GF-D8 (cell line): ENCODE results near the gene FANCB.
A peak's percentile ranks its signal among the peaks of the same experiment; 100 is the strongest.

Experiments used
- DNase-seq: peaks from one replicate; lab custom pipeline; 2025; lab: John Stamatoyannopoulos, UW

The FANCB gene

GRCh38 chrX:14872851-14873675 lies at the start of gene FANCB, which contains the start of gene MOSPD2:
TSS of gene FANCB (minus strand) at chrX:14873069. CDS start at chrX:14865510, 7,559 bp downstream.
TSS of gene MOSPD2 (plus strand) at chrX:14873421. CDS start at chrX:14873529, 108 bp downstream.
- peak; percentile 79 for DNase-seq

DNA sequence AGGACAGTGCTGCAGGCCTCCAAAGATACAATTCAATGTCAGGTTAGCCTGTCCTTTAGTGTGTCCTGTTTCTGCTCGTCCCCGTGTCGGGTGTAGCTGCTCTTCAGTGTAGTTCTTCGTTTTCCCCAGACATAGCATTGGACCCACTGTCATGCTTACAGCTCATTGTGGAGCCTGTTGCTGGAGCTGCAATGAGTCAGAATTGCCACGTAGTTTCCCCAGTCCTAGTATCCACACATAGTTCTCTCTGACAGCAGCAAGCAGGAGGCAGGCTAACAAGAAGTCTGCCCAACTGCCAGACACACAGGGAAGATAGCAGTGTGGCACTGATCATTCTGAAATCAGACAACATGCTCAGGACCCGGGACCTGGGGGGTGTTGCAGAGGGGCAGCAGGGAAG lies 49.6 kb upstream of the FANCB start:
- DNase-seq = no peak

- no peak for DNase-seq
Measured at GRCh38 chrX:14920196-14920595, 47.3 kb upstream of the FANCB start.

DNA sequence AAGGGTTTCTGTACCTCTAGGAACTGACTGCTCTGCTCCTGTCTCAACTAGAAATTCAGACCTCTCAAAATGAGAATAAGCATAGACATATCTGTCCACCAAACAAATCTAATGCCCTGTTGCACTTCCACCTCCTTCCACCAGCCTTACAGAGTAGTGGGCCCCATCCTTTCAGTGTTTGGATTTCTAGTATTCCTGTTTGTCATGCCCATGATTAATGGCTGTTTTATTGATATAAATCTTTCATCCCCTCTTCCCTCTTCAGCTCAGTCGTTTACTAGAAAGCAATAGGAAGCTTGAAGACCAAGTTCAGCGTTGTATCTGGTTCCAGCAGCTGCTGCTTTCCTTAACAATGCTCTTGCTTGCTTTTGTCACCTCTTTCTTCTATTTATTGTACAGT lies 46.5 kb upstream of the FANCB start:
- DNase-seq = no peak

DNA sequence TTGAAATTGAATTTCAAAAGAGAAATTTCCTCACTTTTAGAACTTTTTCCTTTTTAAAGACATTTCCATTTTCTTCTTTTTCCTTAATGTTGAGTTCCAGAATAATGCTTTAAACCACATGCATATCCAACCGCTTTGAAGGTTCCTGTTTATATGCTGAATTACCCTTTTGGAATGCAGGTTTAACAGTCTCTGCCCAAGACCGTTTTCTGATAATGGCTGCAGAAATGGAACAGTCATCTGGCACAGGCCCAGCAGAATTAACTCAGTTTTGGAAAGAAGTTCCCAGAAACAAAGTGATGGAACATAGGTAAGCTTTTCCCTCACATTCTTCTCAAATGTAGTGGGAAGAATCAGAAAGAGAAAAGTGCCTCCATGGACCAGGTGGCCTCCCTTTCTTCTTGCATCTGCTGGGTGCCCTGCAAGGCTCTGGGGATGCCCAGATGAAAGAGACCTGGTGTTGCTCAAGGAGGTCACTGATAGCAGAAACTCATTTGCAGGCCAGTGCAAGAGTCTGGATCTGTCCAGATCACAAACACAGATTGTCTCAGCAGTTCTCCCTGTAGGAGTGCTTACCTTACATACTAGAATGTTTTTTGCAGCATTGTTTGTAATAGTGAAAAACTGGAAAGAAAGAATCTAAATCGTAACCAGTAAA lies 43.3 kb upstream of the FANCB start:
- DNase-seq = no peak

DNA sequence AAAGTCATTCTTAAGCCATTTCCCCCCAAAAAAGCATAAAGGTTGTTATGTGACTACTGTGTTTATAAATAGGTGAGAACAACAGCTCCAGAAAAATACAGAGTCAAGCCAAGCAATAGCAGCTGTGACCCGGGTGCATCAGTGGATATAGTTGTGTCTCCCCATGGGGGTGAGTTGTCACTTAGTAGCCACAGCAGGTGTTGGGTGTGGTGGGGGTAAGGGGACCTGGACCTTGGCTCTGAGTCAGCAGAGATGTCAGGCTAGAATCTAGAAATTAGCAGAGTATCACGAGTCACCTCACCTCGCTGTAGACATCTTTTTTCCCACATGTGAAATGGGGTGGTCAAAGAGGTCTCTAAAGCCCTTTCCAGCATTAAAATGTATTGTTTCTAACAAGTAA lies 42.7 kb upstream of the FANCB start:
- DNase-seq = no peak

DNA sequence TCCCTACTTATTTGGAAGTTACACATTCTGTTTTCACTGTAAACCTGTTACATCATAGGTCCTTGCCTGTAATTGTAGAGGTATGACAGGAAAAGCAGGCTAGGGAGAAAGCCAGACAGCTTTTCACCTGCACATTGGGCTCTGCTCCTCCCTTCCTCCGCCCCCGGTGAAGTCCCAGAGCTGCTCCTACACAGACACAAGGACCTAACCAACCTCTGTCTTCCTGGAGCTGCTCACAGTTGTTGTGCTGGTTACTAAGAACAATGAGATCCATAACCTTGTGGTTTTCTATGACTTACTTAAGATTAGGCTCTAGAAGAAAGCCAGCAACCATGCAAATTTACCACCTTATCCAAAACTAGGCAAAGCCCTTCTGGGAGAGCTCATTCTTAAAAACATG lies 40.4 kb upstream of the FANCB start:
- no peak for DNase-seq

DNA sequence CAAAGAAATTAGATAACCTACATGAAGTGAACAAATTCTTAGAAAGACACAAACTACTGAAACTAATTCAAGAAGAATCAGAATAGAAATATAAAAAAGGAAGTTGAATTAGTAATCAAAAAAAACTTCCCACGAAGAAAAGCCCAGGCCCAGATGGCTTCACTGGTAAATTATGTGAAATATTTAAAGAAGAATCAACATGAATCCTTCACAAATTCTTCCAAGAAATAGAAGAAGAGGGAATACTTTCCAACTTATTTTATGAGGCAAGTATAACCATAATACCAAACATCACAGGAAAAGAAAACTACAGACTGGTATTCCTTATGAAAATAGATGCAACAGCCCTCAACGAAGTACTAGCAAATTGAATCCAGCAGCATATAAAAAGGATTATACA lies 31.0 kb upstream of the FANCB start:
- no peak for DNase-seq

- no peak for DNase-seq
Measured at GRCh38 chrX:14902537-14902936, 29.7 kb upstream of the FANCB start.

GRCh38 chrX:14899607-14900006 lies 26.7 kb upstream of the FANCB start:
- DNase-seq = no peak

DNA sequence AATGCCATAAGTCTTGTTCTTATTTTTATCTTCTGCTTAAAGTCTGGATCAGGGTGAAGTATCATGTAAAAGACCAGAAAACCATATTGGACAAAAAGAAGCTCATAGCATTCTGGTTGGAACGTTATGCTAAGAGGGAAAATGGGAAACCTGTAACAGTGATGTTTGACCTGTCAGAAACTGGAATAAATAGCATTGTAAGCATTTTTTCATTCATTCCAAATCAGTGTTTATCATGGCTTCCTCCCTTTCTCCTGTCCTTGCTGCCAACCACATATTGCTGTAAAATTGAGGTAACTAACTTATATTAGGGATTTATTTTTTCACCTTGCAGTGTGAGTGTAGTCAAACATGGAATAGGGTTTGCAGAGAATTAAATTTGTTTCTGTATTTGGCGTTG lies 24.2 kb upstream of the FANCB start:
- DNase-seq = no peak

- no peak for DNase-seq
Measured at GRCh38 chrX:14896273-14896672, 23.4 kb upstream of the FANCB start.

DNA sequence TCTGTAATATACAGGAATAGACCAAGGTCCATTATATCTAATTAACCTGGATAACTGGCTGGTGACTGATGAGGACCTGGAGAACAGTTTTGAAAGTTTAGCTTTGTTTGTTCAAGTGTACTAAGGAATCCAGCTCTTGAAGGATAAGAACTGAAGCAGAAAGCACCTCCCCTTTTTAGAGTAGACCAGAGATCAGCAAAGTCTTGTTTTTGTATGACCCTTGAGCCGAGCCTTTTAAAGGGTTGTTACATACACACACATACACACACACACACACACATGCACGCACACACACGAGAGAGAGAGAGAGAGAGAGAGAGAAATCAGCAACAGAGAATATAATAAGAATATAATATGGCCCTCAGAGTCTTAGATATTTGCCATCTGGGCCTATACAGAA lies 13.4 kb upstream of the FANCB start:
- no peak for DNase-seq

GRCh38 chrX:14884714-14885113 lies 11.8 kb upstream of the FANCB start:
- DNase-seq = no peak

- no peak for DNase-seq
Measured at GRCh38 chrX:14883826-14884225, 11.0 kb upstream of the FANCB start.

DNA sequence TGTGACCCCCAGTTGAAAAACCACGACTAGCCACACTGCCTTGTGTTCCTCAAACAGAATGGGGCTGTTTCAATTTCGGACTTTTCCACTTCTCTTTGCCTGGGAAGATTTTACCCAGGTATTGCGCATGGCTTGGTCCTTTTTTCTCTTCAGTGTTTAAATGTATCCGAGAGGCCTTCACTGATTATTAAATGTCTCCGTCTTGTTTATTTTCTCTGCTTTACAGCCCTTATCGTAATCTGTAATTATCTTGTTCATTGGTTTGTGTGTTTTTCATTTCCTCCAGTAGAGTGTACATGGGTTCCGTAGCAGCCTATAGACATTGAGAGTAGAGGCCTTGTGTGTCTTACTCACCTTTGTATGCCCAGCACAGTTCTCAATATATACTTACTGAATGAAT lies 2.8 kb upstream of the FANCB start:
- DNase-seq = no peak

DNA sequence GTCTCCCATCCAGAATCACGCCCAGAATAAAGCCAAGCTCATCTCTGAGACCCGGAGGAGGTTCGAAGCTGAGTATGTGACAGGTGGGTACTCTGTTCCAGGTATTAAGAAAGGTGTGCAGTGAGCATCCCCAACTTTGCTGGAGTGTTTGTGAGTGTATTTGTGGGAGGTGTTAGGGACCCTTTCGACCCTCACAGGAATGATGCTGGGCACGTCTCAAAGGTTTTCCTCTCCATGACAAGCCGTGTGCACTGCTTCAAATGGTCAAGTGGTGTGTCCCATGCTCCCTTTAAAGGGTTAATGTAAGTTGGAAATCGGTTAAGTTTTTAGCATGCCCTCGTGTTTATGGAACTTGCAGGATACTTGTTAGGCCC lies 794 bp upstream of the FANCB start:
- DNase-seq = no peak

GRCh38 chrX:14872355-14872754 lies 514 bp downstream of the FANCB start:
- DNase-seq = no peak

DNA sequence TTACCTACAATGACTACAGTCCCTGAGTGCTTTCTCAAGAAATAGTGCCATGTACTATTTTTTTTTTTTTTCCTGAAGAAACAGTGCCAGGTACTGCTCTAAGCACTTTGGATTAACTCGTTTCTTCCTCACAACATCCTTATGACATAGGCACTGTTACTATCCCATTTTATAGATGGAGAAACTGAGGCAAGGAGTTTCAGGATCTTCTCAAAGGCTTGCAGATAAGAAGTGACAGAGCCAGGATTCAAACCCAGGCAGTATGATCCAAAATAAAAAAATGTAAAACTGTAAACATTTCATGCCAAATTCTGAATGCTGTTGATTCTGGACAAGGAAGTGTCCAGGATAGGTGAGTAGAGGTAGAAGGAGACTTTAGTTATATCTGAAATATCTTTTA lies 1.1 kb downstream of the FANCB start:
- no peak for DNase-seq

- DNase-seq = no peak
Measured at GRCh38 chrX:14865201-14865600, 7.7 kb downstream of the FANCB start.

- no peak for DNase-seq
Measured at GRCh38 chrX:14864631-14865030, 8.2 kb downstream of the FANCB start.

DNA sequence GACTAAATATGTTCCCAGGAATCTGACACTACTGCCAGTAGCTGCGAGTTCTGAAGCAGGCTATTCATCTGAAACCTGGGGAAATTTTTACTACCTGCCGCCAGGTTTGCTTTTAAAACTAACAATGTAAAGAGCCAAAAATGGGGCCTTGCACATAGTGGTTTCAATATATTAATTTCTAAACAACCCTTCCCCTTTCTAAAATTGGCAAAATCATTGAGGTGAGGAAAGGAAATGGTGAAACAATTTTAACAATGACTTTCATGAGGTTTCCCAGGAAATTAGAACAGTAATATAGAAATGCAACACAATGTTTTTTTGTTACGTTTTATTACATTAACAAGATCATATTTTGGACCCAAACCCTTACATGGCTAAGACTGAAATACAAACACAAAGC lies 21.3 kb downstream of the FANCB start:
- DNase-seq = peak; percentile 8

- no peak for DNase-seq
Measured at GRCh38 chrX:14843666-14844065, 29.2 kb downstream of the FANCB start.

- no peak for DNase-seq
Measured at GRCh38 chrX:14837155-14837554, 35.7 kb downstream of the FANCB start.
